ENCODE measurements around the gene RNF141.

DNA sequence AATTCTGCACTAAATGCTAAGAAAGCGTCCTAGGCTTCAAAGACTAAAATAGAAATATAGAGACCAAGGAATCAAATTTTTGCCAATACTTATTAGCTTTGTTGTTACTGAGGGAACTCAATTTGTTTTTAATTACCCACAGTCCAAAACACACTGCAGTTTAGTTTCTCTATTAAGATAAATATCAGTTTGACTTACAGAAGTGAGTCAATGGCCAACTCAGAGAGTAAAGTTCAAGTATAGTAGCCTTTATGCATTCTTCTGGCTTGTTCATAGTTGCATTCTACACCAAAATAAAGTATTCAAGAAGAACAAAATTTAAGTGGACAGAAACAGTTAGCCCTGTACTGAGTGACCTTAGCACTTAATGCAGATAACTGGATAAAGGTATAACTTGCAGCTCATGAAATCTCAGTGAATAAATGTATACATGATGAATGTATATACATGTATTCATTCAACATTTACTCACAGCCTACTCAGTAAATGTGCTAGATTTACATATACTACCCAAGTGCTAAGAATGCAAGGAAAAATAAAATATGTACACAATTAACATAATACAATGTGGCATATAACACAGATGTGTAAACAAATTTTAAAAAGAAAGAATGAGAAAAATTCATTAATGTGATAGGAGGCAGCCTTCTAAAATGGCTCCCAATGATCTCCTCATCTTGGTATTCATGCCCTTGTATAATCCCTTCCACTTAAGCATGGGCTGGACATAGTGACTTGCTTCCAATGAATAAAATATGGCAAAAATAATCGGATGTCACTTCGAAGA, 9.7 kb upstream of the RNF141 start:
- TF ChIP-seq, protein P1, sequence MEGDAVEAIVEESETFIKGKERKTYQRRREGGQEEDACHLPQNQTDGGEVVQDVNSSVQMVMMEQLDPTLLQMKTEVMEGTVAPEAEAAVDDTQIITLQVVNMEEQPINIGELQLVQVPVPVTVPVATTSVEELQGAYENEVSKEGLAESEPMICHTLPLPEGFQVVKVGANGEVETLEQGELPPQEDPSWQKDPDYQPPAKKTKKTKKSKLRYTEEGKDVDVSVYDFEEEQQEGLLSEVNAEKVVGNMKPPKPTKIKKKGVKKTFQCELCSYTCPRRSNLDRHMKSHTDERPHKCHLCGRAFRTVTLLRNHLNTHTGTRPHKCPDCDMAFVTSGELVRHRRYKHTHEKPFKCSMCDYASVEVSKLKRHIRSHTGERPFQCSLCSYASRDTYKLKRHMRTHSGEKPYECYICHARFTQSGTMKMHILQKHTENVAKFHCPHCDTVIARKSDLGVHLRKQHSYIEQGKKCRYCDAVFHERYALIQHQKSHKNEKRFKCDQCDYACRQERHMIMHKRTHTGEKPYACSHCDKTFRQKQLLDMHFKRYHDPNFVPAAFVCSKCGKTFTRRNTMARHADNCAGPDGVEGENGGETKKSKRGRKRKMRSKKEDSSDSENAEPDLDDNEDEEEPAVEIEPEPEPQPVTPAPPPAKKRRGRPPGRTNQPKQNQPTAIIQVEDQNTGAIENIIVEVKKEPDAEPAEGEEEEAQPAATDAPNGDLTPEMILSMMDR (IDR thresholded peaks at IDR 0.05), result no peak
- no peak for TF ChIP-seq POLR2AphosphoS5 (IDR thresholded peaks at IDR 0.05; ENCODE audit: low read depth, low read length)
